IPS-NIHi11 (cell line): Measurements from ENCODE around the gene CAMK1D.
"Not testable (repeated sequence)": the region's sequence is repeated elsewhere in the genome, so short reads cannot be mapped to it uniquely, and the experiment has no call there.

Experiments used
- DNase-seq: peaks from one replicate; pipeline ENCODE4 v3.0.0; 2012; ENCODE audit warnings: mixed read lengths, low spot score

Gene CAMK1D

DNA sequence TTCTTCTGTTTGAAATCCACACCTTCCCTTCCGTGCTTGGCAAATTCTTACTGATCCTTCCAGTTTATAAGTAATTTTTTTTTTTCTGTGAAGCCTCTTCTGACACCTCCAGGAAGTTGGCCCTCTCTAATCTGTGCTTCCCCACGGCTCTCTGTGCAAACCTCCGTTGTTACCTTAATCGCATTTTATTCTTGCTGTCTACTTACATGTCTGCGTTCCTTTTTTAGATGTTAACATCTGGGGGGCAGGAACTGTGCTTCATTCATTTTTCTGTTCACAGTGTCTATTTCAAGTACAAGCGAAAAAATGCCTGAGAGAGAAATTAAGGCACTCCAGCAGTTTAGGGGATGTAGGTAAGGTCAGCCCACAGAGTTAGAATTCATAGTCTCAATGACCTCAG lies 8.4 kb upstream of the CAMK1D start:
- DNase-seq = no peak

DNA sequence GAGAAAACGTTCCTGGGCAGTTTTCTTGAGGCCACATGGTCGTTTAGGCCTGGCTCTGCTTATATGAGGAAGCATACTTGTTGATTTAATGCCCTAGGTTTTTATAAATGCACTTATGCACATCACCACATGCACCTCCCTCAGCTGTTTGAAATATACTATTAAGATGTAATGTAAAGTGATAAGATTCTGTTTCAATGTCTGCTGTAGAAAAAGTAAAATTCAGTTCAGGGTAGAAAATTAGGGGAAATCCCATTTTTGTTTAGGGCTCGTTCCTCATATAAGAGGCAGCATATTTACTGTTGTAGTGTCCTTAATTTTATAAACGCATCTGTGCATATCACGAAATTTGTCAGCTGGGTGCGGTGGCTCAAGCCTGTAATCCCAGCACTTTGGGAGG lies 7.8 kb upstream of the CAMK1D start:
- no peak for DNase-seq

DNA sequence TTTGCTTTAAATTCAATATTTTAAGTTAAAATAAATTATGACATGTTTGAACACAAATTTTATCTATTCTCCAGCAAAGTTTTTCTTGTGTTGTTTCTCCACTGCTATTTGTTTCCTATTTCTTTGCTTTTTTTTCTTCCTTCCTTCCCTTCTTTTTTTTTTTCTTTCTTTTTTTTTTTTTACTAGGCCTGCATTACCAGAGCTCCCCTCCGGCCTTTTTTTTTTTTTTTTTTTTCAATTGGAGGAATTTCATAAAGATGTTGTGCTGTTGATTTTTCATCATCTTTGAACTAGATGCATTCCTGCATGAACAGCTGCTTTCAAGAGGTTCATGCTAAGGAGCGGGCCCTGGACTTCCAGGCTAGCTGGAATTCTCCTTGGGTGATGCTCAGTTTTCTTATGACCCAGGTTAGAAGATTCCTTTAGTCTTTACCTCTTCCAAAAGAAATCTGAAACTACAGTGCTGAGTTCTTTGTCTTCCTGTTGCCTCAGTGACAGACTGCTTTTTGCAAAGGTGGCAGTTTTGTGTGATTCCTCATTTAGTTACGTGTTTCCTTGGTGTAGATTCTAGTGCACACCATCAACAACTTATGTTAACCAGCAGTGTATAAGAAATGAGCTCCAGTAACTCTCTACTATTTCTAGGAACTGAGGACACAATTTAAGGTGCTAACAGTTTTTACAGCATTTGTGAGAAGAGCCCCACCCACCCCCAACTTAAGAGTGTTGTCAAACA lies 4.8 kb upstream of the CAMK1D start:
- DNase-seq = no peak

DNA sequence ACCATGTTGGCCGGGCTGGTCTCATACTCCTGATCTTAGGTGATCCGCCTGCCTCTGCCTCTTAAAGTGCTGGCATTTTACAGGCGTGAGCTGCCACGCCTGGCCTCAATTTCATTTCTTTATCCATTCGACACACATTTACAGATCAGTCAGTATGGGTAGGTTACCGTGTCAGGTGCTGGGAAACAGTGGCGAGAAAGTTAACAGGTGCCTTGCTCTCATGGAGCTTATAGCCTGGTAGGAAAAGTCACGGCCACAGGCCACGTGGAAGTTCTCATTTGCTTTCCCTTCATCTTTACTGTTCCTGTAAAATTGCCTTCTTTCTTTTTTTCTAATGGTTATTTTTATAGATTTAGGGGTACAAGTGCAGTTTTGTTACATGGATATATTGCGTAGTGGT lies 2.6 kb upstream of the CAMK1D start:
- DNase-seq = no peak

DNA sequence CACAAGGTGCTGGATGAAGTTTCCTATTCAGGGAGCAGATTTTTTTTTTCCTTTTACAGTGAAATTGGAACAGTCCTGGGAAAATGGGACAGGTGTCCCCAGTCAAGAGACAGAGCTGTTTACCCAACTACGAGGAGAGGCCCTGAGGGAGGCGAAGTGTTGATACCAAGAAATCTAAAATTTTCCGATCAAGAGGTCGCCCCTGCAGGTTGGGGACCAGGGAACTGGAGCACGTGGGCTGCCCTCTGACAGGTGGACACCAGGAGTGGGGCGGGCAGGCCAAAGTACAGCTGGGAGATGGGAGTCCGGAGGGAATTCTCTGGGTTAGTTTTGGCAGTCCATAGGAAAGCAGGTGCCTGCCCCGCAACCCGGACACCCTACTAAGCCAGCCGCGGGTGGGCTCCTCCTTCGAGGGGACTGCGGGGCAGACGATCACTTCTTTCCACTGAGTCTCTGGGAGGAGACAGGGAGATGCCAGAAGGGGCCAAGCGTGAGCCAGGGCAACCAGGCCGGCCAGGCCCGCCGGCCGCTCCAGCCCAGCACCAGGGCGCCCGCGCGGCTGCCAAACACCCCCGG lies 965 bp upstream of the CAMK1D start:
- no peak for DNase-seq

DNA sequence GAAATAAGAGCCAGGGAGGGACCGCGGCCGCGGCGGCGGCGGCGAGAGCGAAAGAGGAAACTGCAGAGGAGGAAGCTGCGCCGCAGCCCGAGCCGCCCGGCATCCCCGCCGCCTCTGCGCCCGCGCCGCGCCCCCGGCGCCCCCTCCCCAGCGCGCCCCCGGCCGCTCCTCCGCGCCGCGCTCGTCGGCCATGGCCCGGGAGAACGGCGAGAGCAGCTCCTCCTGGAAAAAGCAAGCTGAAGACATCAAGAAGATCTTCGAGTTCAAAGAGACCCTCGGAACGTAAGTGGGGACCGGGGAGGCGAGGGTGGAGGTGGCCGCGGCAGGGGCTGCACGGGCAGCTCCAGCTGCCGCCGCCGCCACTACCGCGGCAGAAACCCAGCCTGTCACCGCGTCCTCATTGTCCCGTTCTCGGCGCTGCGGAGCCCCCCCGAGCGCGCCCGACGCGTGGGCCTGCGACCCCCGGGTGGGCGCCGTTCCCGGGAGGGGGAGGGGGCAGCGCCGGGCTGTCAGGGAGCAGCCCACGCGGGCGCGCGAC lies 351 bp downstream of the CAMK1D start:
- DNase-seq = no peak

DNA sequence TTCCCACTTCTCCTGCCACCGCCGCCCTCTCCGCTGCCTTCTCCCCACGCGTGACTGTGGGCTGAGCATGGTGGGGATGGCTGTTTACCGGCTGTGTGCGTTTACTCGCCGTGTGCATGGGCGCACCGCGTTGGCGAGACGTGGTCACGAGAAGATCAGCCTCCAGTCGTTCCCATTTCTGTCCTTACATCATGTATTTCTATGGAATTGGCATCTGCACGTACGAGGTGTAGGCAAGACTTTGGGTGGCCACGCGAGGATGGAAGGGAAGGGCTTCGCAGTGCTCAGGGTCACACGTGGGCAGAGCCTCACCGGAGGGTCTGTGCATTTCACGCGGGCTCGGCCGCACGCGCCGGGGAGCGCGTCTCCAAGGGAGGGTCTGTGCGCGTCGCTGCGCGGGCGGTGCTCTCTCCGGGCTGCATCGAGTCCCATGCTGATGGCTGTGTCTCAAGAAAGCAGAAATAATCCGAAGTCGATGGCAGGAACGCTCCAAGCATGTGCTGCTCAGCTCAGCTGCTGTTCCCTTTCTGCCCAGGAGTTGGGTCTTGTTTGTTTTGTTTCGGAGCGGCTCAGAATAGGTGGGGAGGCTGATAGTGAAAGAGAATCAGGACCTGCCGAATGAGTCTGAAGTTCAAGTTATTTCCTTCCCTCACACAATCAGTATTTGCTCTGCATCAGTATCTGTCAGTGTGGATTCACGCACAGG lies 973 bp downstream of the CAMK1D start:
- peak; percentile 44 for DNase-seq

- no peak for DNase-seq
Observed at GRCh38 chr10:12350925-12351324, 1.6 kb downstream of the CAMK1D start.

DNA sequence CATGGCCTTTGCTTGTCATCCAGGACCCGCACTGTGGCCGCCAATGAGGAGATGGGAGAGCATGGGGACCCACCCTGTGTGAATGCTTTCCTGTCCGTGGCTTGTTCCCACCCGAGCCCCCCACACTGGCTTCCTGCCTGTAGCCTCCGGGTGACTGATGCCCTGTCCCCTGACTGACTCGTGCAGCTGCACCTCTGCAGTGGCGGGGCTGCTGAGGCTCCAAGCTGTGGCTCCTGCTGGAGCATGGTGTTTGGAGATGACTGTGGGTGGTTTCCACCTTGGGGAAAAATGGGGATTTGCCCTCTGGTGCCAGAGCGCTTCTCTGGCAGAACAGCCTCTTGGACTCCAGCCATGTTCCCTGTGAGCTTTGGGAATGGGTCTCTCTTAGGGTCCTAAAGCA lies 2.1 kb downstream of the CAMK1D start:
- no peak for DNase-seq

DNA sequence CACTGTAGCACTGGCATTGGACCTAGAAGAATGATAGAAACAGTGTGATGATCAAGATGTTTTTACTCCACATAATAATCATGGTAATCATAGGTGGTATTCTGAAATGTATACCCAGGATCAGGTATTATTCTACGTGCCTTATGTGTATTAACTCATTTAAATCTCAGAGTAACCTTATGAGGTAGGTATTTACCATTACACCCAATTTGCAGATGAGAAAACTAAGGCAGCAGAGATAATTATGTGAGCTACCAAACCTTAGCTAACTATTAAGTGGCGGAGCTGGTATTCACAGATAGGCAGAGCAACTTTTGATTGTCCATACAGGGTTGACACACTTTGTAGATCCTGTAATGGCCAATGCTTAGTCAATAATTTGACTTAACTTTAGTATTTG lies 2.5 kb downstream of the CAMK1D start:
- no peak for DNase-seq

GRCh38 chr10:12353399-12354242 lies 4.3 kb downstream of the CAMK1D start:
- no peak for DNase-seq

DNA sequence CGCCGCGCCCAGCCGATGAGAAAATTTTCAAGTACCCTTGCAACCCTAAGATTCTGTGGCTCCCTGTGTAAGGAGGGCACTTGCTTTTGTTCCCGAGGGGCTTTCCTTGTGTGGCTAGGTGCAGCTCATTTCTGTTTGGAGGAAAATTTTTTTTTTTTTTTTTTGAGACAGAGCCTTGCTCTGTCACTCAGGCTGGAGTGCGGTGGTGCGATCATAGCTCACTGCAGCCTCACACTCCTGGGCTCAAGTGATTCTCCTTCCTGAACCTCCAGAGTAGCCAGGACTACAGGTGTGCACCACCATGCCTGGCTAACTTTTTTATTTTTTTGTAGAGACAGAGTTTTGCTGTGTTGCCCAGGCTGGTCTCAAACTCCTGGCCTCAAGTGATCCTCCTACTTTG lies 5.3 kb downstream of the CAMK1D start:
- not testable (repeated sequence) for DNase-seq

DNA sequence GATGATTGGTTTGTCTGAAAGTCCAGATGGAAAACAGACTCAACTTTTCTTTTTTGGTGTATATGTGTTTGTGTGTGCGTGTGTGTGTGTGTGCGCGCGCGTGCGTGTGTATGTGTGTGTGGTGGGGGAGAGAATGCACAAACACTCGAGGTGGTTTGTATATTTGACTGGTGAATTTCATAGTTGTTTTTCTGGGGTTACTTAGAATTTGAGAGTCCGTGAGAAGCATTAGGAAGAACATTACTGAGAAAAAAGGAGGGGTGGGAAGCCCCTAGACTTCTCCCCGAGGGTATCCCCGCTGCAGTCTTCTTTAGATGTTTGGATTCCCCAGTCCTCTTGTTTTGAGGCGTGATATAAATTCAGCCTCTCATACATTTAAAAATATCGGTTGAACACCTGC lies 6.0 kb downstream of the CAMK1D start:
- no peak for DNase-seq

GRCh38 chr10:12357525-12358151 lies 8.3 kb downstream of the CAMK1D start:
- DNase-seq = no peak

DNA sequence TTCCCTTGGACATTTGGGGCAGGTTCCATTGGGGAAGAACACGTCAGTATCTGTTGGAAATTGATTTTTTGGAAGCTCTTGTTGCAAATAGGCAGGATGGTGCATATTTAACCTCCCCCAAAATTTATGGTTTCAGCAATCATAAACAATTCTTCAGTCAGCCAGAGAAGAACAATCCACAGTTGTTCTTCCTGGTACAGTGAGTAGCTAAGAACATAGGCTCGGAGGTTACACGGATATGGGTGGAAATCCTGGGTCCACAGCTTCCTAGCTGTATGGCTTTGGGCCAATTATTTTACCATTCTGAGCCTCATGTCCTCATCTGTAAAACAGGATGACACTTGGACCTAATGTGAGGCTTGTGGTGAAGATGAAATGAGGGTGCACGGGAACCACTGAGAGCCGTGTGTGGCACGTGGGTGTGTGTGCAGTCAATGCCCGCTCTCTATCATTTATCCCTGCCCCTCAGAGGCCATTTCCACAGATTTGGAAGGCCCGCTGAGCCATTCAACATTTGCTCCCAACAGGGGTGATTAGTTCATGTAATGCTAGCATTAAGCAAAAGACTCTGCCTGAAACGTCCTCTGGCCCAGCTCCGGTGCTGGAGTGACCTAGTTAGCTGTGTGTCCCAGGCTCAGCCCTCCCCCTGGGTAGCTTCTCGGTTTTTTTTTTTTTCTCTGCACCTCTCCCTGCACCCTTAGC lies 9.7 kb downstream of the CAMK1D start:
- no peak for DNase-seq

GRCh38 chr10:12360461-12360860 lies 11.1 kb downstream of the CAMK1D start:
- no peak for DNase-seq

GRCh38 chr10:12361115-12361514 lies 11.8 kb downstream of the CAMK1D start:
- not testable (repeated sequence) for DNase-seq

DNA sequence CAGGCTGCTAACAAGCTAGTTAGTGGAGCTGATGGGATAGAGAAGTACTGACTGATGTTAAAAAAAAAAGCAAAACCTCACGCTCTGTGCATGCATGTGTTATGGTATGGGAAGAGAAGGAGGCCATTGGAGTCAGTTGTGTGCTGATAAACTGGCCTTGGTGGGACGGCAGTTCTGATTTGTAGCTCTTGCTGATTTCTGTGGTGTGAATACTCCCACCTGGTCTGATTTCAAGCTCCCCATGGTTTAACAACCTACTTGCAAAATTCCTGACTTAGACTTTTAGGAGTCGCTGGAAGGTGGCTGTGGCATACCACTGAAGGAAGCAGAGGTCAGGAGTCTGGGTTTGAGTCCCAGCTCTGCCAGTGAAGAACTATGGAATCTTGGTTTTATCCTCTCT lies 15.2 kb downstream of the CAMK1D start:
- DNase-seq = no peak

GRCh38 chr10:12367272-12367671 lies 17.9 kb downstream of the CAMK1D start:
- no peak for DNase-seq

GRCh38 chr10:12369982-12370381 lies 20.6 kb downstream of the CAMK1D start:
- DNase-seq = no peak

- no peak for DNase-seq
Observed at GRCh38 chr10:12372846-12373245, 23.5 kb downstream of the CAMK1D start.
